GM12878 (cell line): ENCODE results near the gene MEGF6. TPM values are rescaled to one million over a fixed set of nuclear protein-coding genes. Genes with fewer than 3 reads are reported as not detected.

ENCODE experiments used
- BHLHE40 ChIP-seq, 2 experiments: fragments of 450-650 bp in 1 of 2; IDR thresholded peaks; 2 replicates each; pipeline ENCODE4 v1.6.1; 2011 to 2017; ENCODE audit warnings: low read depth in 2 of 2, borderline replicate concordance in 1 of 2, improper control_type of control experiment in 1 of 2, low read length in 1 of 2, mild to moderate bottlenecking in 1 of 2
- CBX3 ChIP-seq: fragments of 200-600 bp; sonication (generic); IDR thresholded peaks from 2 replicates; pipeline ENCODE4 v1.6.1; 2016; ENCODE audit warnings: low read depth, borderline replicate concordance
- MXI1 ChIP-seq: fragments of 150-350 bp; IDR thresholded peaks from 2 replicates; pipeline ENCODE4 v1.6.1; 2011; ENCODE audit warnings: low read depth, mild to moderate bottlenecking, inconsistent platforms, low read length, improper control_type of control experiment
- MYC ChIP-seq: IDR thresholded peaks from 2 replicates; pipeline ENCODE4 v1.6.1; 2011; ENCODE audit warnings: mild to moderate bottlenecking, low read length, moderate library complexity, inconsistent platforms; ENCODE audit not compliant: insufficient read depth, insufficient replicate concordance, insufficient read length, severe bottlenecking
- polyA plus RNA-seq, 11 experiments: library from polyadenylated mRNA; depleted of rRNA in 4 of 11; unstranded in 6 of 11; stranded (reverse) in 5 of 11; fragments of >200 nt; fragmentation: Nextera tagmentation in 4 of 11; fragmentation: Illumina TruSeq in 1 of 11; extraction: Ambion mirVana in 4 of 11; extraction: Trizol in 1 of 11; gene quantifications; 1 replicate in 1 of 11; 2 replicates in 10 of 11; pipeline versions ENCODE4 v1.2.1 to v1.2.3, GENCODE V29; 2011 to 2016; ENCODE audit warnings: inconsistent platforms in 2 of 11, missing spikeins in 2 of 11, low read depth in 1 of 11
- total RNA-seq, 4 experiments: library from RNA; depleted of rRNA in 3 of 4; stranded (reverse); fragments of >200 nt in 3 of 4; fragmentation: Illumina TruSeq in 1 of 4; extraction: Trizol in 1 of 4; gene quantifications; 2 replicates each; pipeline versions ENCODE4 v1.2.1 to v1.2.3, GENCODE V29; 2013 to 2021
- TF ChIP-seq, protein P1 (sequence below): fragments of 450-650 bp; IDR thresholded peaks from 2 replicates; pipeline ENCODE4 v1.6.1; 2014; ENCODE audit warnings: mild to moderate bottlenecking
- TF ChIP-seq, protein P2 (sequence below): fragments of 450-650 bp; IDR thresholded peaks from 2 replicates; pipeline ENCODE4 v1.6.1; 2016; ENCODE audit warnings: mild to moderate bottlenecking
- TF ChIP-seq, protein P3 (sequence below): IDR thresholded peaks from 2 replicates; pipeline ENCODE4 v1.6.1; 2011; ENCODE audit warnings: low read depth, low read length, improper control_type of control experiment, borderline replicate concordance

MEGF6 gene
- total and polyA plus RNA-seq, 10 of the 15 experiments (the other 5 are each of a cell fraction or from before 2014, with no cell fraction given): 0.03 to 0.41 TPM; not detected in 8

DNA sequence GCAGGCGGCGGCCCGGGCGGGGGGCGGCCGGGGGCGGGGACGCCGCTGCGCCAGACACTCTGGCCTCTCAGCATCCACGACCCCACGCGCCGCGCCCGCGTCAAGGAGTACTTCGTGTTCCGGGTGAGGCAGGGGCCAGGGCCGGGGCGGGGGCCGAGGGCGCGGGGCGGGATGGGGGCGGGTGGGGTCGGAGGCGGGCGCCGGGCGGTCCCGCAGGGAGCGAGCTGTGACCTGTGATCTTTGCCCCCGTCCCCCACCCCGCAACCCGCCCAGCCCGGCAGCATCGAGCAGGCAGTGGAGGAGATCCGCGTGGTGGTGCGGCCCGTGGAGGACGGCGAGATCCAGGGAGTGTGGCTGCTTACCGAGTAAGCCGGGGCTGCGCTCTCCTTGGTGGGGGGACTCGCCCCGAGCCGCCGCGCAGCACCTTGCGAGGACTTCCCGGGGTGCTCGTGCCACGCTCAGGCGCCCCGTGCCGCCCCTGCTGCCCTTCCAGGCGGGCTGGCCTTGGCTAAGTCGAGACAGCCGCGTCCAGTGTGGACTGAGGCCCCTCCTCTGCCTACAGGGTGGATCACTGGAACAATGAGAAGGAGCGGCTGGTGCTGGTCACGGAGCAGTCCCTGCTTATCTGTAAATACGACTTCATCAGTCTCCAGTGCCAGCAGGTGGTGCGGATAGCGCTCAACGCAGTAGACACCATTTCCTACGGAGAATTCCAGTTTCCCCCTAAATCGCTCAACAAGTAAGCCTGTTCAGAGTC is 14.0 kb upstream of the MEGF6 start (continued):
- TF ChIP-seq, protein P1, sequence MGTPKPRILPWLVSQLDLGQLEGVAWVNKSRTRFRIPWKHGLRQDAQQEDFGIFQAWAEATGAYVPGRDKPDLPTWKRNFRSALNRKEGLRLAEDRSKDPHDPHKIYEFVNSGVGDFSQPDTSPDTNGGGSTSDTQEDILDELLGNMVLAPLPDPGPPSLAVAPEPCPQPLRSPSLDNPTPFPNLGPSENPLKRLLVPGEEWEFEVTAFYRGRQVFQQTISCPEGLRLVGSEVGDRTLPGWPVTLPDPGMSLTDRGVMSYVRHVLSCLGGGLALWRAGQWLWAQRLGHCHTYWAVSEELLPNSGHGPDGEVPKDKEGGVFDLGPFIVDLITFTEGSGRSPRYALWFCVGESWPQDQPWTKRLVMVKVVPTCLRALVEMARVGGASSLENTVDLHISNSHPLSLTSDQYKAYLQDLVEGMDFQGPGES: no peak
- no peak for TF ChIP-seq MXI1
- TF ChIP-seq MYC: no peak
- TF ChIP-seq, protein P2, sequence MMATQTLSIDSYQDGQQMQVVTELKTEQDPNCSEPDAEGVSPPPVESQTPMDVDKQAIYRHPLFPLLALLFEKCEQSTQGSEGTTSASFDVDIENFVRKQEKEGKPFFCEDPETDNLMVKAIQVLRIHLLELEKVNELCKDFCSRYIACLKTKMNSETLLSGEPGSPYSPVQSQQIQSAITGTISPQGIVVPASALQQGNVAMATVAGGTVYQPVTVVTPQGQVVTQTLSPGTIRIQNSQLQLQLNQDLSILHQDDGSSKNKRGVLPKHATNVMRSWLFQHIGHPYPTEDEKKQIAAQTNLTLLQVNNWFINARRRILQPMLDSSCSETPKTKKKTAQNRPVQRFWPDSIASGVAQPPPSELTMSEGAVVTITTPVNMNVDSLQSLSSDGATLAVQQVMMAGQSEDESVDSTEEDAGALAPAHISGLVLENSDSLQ: no peak
- TF ChIP-seq, protein P3, sequence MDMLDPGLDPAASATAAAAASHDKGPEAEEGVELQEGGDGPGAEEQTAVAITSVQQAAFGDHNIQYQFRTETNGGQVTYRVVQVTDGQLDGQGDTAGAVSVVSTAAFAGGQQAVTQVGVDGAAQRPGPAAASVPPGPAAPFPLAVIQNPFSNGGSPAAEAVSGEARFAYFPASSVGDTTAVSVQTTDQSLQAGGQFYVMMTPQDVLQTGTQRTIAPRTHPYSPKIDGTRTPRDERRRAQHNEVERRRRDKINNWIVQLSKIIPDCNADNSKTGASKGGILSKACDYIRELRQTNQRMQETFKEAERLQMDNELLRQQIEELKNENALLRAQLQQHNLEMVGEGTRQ: no peak
- peak in 1 of 2 experiments; percentile 56; a peak in 2 of 4 replicates for TF ChIP-seq BHLHE40 (IDR thresholded peaks at IDR 0.05; ENCODE audit: borderline replicate concordance in 1 of 2, low read depth in 2 of 2, low read length in 1 of 2)
- TF ChIP-seq CBX3: no peak
